ENCODE results near the gene AMBRA1.

DNA sequence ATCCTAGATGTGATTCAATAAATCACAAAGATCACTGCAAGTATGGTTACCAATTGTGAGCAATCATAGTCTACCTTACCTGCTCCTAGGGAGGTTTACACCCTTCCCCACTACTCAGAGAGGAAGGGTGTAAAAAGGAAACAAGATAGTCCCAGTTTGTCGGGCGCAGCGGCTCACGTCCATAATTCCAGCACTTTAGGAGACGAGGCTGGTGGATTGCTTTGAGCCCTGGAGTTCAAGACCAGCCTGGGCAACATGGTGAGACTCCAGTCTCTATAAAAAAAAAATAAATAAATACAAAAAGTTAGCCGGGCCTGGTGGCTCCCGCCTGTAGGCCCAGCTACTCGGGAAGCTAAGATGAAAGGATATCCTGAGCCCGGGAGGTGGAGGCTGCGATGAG, 962 bp upstream of the AMBRA1 start:
- TF ChIP-seq CTCF (conservative IDR thresholded peaks at IDR 0.05), result no peak
- no peak for TF ChIP-seq ZFX (IDR thresholded peaks at IDR 0.05)

Measured in C4-2B (cell line).